ENCODE data around the gene CUTA. TPM values are rescaled to one million over a fixed set of nuclear protein-coding genes. Genes with fewer than 3 reads are reported as not detected.
A peak's percentile ranks its signal among the peaks of the same experiment; 100 is the strongest.

CUTA gene
- total and polyA plus RNA-seq, 2 experiments from 2014 or later = 207 to 421 TPM

- ATAC-seq = no peak
These were observed 7.2 kb upstream of the CUTA start for GRCh38 chr6:33424855-33425667.

More at GRCh38 chr6:33424855-33425667, 7.2 kb upstream of the CUTA start:
- Histone ChIP-seq H3K4me3 (peak overlapping the region; percentile 72), H3K9me2 (ENCODE audit: insufficient read depth) (no peaks in the 10 kb centered on the region), H3F3A (replicated peaks; ENCODE audit: low read depth) (peaks cover 19% of the 10 kb centered on the region), H3K4me1 (ENCODE audit: insufficient read depth) (peaks cover 38% of the 10 kb centered on the region), H3K27me3 (ENCODE audit: insufficient read depth) (no peaks in the 10 kb centered on the region), H3K79me2 (replicated peaks; ENCODE audit: insufficient read depth) (peaks cover 57% of the 10 kb centered on the region), H3K4me2 (peak overlapping the region; percentile 95), H3K36me3 (ENCODE audit: insufficient read depth) (no peaks in the 10 kb centered on the region), H2AFZ (no peak overlapping the region), H3K27ac (ENCODE audit: low read depth) (peak overlapping the region; percentile 77; the same call in 1 of the 2 replicates), H4K20me1 (replicated peaks; ENCODE audit: insufficient read depth) (no peaks in the 10 kb centered on the region; the same call in 1 of the 2 replicates)
- H3K4me3 Mint-ChIP-seq = peak overlapping the region; percentile 90
- TF ChIP-seq NANOG (IDR thresholded peaks at IDR 0.05; ENCODE audit: borderline replicate concordance) (no peak), EZH2 (IDR thresholded peaks at IDR 0.05; ENCODE audit: low read depth, unreplicated experiment) (no peak), ZNF114 (CRISPR knock-in tag; IDR thresholded peaks at IDR 0.05) (no peak), ZNF462 (CRISPR knock-in tag; IDR thresholded peaks at IDR 0.05) (no peak), EZH2phosphoT487 (IDR thresholded peaks at IDR 0.05; ENCODE audit: unreplicated experiment) (no peak), POLR2AphosphoS5 (IDR thresholded peaks at IDR 0.05; ENCODE audit: low read depth) (no peak), JUNB (IDR thresholded peaks at IDR 0.05; ENCODE audit: unreplicated experiment) (no peak), ZNF331 (CRISPR knock-in tag; IDR thresholded peaks at IDR 0.05; ENCODE audit: low read depth) (no peak), REST (IDR thresholded peaks at IDR 0.05; ENCODE audit: unreplicated experiment) (no peak), ETS1 (IDR thresholded peaks at IDR 0.05) (no peak)
- H3K9me3 Mint-ChIP-seq = no peaks in the 10 kb centered on the region
- peaks cover 20% of the 10 kb centered on the region for H3K27me3 Mint-ChIP-seq (ENCODE audit: insufficient read depth, low read depth, poor library complexity)
- peaks cover 27% of the 10 kb centered on the region for H3K36me3 Mint-ChIP-seq (ENCODE audit: low read depth)
- H3K27ac Mint-ChIP-seq = peak overlapping the region; percentile 81
- DNase-seq (ENCODE audit: low spot score) = no peak
- peaks cover 72% of the 10 kb centered on the region for H3K4me1 Mint-ChIP-seq

All from GM23338 (cell line).